ENCODE results near the gene RAB3GAP2. TPM values are rescaled to one million over a fixed set of nuclear protein-coding genes. Genes with fewer than 3 reads are reported as not detected.

RAB3GAP2 gene
- total RNA-seq, result 49.0 to 51.7 TPM (median 50.6 TPM) in 3 replicates

GRCh38 chr1:220272047-220272840 is at the start of gene RAB3GAP2:
TSS of gene RAB3GAP2 (minus strand) at chr1:220272453. CDS start at chr1:220272337, 116 bp downstream.
- TF ChIP-seq CTCF (IDR thresholded peaks at IDR 0.05; ENCODE audit: unreplicated experiment), result no peak
- H3K27ac Mint-ChIP-seq, result no peak within 1 kb of the TSS
- H3K4me1 Mint-ChIP-seq, result peaks cover 6% of the 10 kb centered on the region
- DNase-seq (ENCODE audit: low spot score in 2 of 2, unreplicated experiment in 2 of 2), result peak; percentile 92 to 97
- H3K27me3 Mint-ChIP-seq (ENCODE audit: low read depth), result peaks cover 7% of the 10 kb centered on the region
- H3K36me3 Mint-ChIP-seq, result peaks cover 10% of the 10 kb centered on the region
- H3K9me3 Mint-ChIP-seq, result no peaks in the 10 kb centered on the region
- no peak within 1 kb of the TSS for H3K4me3 Mint-ChIP-seq

DNA sequence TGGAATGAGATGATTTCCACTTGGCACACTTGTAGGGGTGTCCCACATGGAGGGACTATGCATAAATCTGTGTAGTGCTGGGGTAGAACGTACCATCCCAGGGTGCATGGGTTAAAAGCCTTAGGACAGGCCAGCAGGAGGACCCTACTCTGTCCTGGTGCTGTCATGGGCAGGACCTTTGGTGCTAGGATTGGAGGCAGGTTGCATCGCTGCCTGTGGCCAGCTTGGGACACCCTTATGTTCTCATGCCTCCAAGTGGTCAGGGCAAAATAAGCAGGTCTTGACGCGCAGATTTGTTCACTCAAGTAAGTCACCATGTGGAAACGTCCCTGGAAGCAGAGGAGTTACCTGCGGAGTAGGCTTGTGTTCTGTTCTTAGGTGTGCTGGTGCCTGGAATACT is 49.5 kb upstream of the RAB3GAP2 start:
- no peak overlapping the region for H3K4me3 Mint-ChIP-seq
- TF ChIP-seq CTCF (IDR thresholded peaks at IDR 0.05; ENCODE audit: unreplicated experiment), result no peak
- DNase-seq (ENCODE audit: low spot score in 2 of 2, unreplicated experiment in 2 of 2), result no peak
- H3K9me3 Mint-ChIP-seq, result no peaks in the 10 kb centered on the region
- no peaks in the 10 kb centered on the region for H3K4me1 Mint-ChIP-seq
- H3K27ac Mint-ChIP-seq, result no peak overlapping the region
- no peaks in the 10 kb centered on the region for H3K36me3 Mint-ChIP-seq
- no peaks in the 10 kb centered on the region for H3K27me3 Mint-ChIP-seq (ENCODE audit: low read depth)

- no peak for TF ChIP-seq CTCF (IDR thresholded peaks at IDR 0.05; ENCODE audit: unreplicated experiment)
- H3K9me3 Mint-ChIP-seq, result no peaks in the 10 kb centered on the region
- H3K4me1 Mint-ChIP-seq, result no peaks in the 10 kb centered on the region
- H3K4me3 Mint-ChIP-seq, result no peak overlapping the region
- H3K36me3 Mint-ChIP-seq, result no peaks in the 10 kb centered on the region
- no peak for DNase-seq (ENCODE audit: low spot score in 2 of 2, unreplicated experiment in 2 of 2)
- no peaks in the 10 kb centered on the region for H3K27me3 Mint-ChIP-seq (ENCODE audit: low read depth)
- no peak overlapping the region for H3K27ac Mint-ChIP-seq
These were observed 48.5 kb upstream of the RAB3GAP2 start for GRCh38 chr1:220320709-220321108.

GRCh38 chr1:220318673-220319072 is 46.4 kb upstream of the RAB3GAP2 start:
- H3K9me3 Mint-ChIP-seq, result no peaks in the 10 kb centered on the region
- no peak for TF ChIP-seq CTCF (IDR thresholded peaks at IDR 0.05; ENCODE audit: unreplicated experiment)
- H3K4me1 Mint-ChIP-seq, result no peaks in the 10 kb centered on the region
- H3K4me3 Mint-ChIP-seq, result no peak overlapping the region
- H3K27ac Mint-ChIP-seq, result no peak overlapping the region
- peaks cover 2% of the 10 kb centered on the region for H3K27me3 Mint-ChIP-seq (ENCODE audit: low read depth)
- H3K36me3 Mint-ChIP-seq, result no peaks in the 10 kb centered on the region
- no peak for DNase-seq (ENCODE audit: low spot score in 2 of 2, unreplicated experiment in 2 of 2)

GRCh38 chr1:220317161-220317560 is 44.9 kb upstream of the RAB3GAP2 start:
- no peak for TF ChIP-seq CTCF (IDR thresholded peaks at IDR 0.05; ENCODE audit: unreplicated experiment)
- Mint-ChIP-seq H3K4me3 (no peak overlapping the region), H3K9me3 (no peaks in the 10 kb centered on the region), H3K4me1 (no peaks in the 10 kb centered on the region), H3K36me3 (no peaks in the 10 kb centered on the region), H3K27ac (no peak overlapping the region), H3K27me3 (ENCODE audit: low read depth) (peaks cover 2% of the 10 kb centered on the region)
- no peak for DNase-seq (ENCODE audit: low spot score in 2 of 2, unreplicated experiment in 2 of 2)

All from mesothelial cell of epicardium (in vitro differentiated cells).